ENCODE measurements around the gene REN. TPM values are rescaled to one million over a fixed set of nuclear protein-coding genes. Genes with fewer than 3 reads are reported as not detected.

Gene REN
- total RNA-seq = not detected in 2 replicates
- long read RNA-seq = 0 reads

DNA sequence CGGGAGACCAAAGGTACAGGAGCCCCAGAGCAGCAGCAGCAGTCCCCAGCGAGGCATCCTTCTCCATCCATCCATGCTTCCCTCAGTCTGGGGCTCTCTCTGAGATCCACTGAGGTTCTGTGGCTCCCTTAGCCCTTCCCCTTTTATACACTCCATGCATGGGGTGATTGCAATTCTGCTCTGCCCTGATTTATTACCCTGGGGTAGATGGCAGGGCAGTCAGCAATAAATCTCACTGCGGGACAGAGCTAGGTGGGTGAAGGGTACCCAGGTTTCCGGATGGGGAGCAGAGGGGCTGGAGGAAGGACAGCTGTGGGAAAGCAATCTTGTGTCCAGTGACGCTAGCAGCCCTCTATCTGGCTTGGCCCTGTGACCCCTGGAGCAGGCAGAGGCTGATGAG lies at the start of gene REN:
Gene REN, minus strand, starts transcription at position 119 of the 400 bp plus-strand sequence. Its CDS starts 44 bp downstream, at position 75.
- no peak within 1 kb of the TSS for H3K4me3 Mint-ChIP-seq (ENCODE audit: unreplicated experiment)
- no peak for DNase-seq (ENCODE audit: extremely low spot score, unreplicated experiment)
- no peak within 1 kb of the TSS for H3K27ac Mint-ChIP-seq (ENCODE audit: unreplicated experiment)
- TF ChIP-seq, protein P1, sequence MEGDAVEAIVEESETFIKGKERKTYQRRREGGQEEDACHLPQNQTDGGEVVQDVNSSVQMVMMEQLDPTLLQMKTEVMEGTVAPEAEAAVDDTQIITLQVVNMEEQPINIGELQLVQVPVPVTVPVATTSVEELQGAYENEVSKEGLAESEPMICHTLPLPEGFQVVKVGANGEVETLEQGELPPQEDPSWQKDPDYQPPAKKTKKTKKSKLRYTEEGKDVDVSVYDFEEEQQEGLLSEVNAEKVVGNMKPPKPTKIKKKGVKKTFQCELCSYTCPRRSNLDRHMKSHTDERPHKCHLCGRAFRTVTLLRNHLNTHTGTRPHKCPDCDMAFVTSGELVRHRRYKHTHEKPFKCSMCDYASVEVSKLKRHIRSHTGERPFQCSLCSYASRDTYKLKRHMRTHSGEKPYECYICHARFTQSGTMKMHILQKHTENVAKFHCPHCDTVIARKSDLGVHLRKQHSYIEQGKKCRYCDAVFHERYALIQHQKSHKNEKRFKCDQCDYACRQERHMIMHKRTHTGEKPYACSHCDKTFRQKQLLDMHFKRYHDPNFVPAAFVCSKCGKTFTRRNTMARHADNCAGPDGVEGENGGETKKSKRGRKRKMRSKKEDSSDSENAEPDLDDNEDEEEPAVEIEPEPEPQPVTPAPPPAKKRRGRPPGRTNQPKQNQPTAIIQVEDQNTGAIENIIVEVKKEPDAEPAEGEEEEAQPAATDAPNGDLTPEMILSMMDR (IDR thresholded peaks at IDR 0.05) = no peak
- H3K36me3 Mint-ChIP-seq (ENCODE audit: unreplicated experiment) = no peaks in the 10 kb centered on the region
- H3K4me1 Mint-ChIP-seq (ENCODE audit: unreplicated experiment) = no peaks in the 10 kb centered on the region
- H3K9me3 Mint-ChIP-seq (ENCODE audit: unreplicated experiment) = peaks cover 13% of the 10 kb centered on the region
- peaks cover 27% of the 10 kb centered on the region for H3K27me3 Mint-ChIP-seq (ENCODE audit: unreplicated experiment)

DNA sequence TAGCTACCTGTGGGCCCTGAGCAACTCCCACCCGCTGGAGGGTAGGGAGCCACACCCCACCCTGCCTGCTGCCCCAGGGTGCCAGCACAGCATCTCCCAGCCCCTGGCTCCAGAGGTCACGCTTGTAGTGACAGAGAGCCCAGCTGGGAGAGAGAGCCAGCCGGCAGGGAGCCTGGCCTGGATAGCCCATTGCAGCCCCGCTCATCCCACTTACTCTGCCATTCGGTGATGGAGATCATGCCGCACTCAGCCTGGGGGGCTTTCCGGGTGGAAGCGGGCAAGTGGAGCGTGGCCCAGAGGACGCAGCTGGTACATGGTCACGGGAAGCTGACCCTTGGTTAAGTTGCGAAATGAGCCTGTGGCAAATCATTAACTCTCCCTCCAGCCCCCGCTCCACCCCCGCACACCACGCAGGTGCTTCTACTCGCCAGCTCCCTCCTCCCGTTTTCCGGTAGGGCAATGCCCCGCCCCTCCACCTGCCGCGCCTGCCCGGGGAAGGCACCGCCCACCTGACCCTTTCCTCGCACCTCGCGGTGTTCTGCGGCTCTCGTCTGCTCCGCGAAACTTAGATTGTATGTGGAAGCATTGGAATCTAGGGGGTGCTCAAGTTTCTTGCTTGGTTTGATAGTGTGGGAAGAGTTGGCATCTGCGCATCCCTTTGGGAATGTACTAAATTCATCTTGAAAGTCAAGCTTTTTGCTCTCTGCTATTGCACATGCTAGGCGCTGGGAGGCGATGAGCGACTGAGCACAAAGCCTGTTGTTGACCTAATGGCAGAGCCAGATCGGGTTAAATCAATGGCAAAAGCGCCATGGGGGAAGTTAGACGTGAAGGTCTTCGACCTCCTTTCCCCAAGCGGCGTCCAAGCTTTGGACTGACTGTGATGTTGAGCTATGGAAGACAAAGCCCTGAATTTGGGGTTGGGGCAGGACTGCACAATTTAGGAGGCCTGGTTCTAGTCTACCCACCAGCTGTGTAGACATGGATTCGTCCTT lies 47.8 kb upstream of the REN start, which contains the start of gene GOLT1A:
Gene GOLT1A, minus strand, starts transcription at position 321 of the 995 bp plus-strand sequence. Its CDS starts 82 bp downstream, at position 239.
- peaks cover 5% of the 10 kb centered on the region for H3K4me1 Mint-ChIP-seq (ENCODE audit: unreplicated experiment)

DNA sequence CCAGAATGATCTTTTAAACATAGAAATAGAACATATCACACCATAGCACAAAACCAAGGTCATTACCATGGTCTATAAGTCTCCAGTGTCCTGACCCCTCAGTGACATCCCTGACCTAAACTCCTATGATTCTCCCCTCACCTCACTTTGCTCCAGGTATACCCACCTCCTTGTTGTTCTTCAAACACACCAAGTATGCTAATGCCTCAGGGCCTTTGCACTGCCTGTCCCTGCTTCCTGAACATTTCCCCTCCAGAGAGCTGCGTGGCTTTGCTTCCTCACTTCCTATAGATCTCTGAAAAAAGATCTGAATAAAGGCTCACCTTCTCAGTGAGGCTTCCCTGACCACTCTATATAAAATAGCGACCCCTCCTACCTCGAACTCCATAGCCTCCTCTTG lies 46.6 kb upstream of the REN start:
- no peak overlapping the region for H3K27ac Mint-ChIP-seq (ENCODE audit: unreplicated experiment)
- no peak for DNase-seq (ENCODE audit: extremely low spot score, unreplicated experiment)
- peaks cover 5% of the 10 kb centered on the region for H3K4me1 Mint-ChIP-seq (ENCODE audit: unreplicated experiment)
- no peaks in the 10 kb centered on the region for H3K36me3 Mint-ChIP-seq (ENCODE audit: unreplicated experiment)
- TF ChIP-seq, protein P1 (IDR thresholded peaks at IDR 0.05) = no peak
- peaks cover 43% of the 10 kb centered on the region for H3K27me3 Mint-ChIP-seq (ENCODE audit: unreplicated experiment)
- H3K4me3 Mint-ChIP-seq (ENCODE audit: unreplicated experiment) = no peak overlapping the region
- H3K9me3 Mint-ChIP-seq (ENCODE audit: unreplicated experiment) = no peaks in the 10 kb centered on the region

More for the DNA sequence above, 47.8 kb upstream of the REN start, which contains the start of gene GOLT1A:
- H3K36me3 Mint-ChIP-seq (ENCODE audit: unreplicated experiment) = no peaks in the 10 kb centered on the region
- no peaks in the 10 kb centered on the region for H3K9me3 Mint-ChIP-seq (ENCODE audit: unreplicated experiment)
- H3K27ac Mint-ChIP-seq (ENCODE audit: unreplicated experiment) = no peak within 1 kb of the TSS
- DNase-seq (ENCODE audit: extremely low spot score, unreplicated experiment) = no peak
- TF ChIP-seq, protein P1 (IDR thresholded peaks at IDR 0.05) = peak; percentile 74
- peaks cover 45% of the 10 kb centered on the region for H3K27me3 Mint-ChIP-seq (ENCODE audit: unreplicated experiment)
- H3K4me3 Mint-ChIP-seq (ENCODE audit: unreplicated experiment) = peak within 1 kb of the TSS; percentile 49

DNA sequence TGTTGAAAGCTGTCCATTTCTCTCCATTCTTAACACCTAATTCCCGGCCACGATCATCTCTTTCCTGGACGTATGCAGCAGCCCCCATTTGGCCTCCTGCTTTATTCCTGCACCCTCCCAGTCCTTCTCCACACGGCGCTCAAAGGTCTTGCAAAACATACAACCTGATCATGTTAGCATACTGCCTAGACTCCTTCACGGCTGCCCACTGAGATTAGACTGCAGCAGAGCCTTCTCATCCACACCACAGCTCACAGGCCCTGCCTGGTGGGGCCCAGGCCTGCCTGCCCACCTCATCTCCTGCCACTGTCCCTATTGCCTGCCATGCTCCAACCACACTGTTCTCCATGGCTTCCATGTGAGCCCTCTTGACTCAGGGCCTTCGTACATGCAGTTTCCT lies 44.9 kb upstream of the REN start:
- TF ChIP-seq, protein P1 (IDR thresholded peaks at IDR 0.05) = no peak
- no peak overlapping the region for H3K4me3 Mint-ChIP-seq (ENCODE audit: unreplicated experiment)
- no peak overlapping the region for H3K27ac Mint-ChIP-seq (ENCODE audit: unreplicated experiment)
- H3K4me1 Mint-ChIP-seq (ENCODE audit: unreplicated experiment) = peaks cover 5% of the 10 kb centered on the region
- peaks cover 53% of the 10 kb centered on the region for H3K27me3 Mint-ChIP-seq (ENCODE audit: unreplicated experiment)
- DNase-seq (ENCODE audit: extremely low spot score, unreplicated experiment) = no peak
- no peaks in the 10 kb centered on the region for H3K9me3 Mint-ChIP-seq (ENCODE audit: unreplicated experiment)
- H3K36me3 Mint-ChIP-seq (ENCODE audit: unreplicated experiment) = no peaks in the 10 kb centered on the region

DNA sequence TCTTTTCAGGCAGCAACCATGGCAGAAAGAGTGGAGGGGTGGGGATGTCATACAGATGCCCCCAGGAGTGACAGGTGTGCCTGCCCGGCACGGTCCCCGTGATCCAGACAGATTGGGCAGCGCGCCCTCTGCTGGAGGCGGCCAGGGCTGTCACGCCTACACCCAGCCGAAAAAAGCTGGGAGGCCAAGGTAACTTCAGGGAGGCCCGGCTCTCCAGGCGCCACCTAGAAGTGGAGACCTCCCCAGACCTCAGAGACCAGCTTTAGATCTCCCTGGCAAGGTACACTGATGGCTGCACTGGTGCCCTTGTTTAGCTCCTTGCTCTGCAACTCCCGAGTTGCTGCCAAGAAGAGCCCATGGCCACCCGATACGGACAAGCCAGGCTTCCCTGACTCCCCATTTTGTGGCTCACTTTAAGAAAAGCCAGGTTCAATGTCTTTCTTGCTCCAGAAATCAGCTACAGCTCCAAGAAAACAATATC lies 41.0 kb upstream of the REN start:
- no peaks in the 10 kb centered on the region for H3K9me3 Mint-ChIP-seq (ENCODE audit: unreplicated experiment)
- no peaks in the 10 kb centered on the region for H3K4me1 Mint-ChIP-seq (ENCODE audit: unreplicated experiment)
- H3K27ac Mint-ChIP-seq (ENCODE audit: unreplicated experiment) = no peak overlapping the region
- peaks cover 68% of the 10 kb centered on the region for H3K27me3 Mint-ChIP-seq (ENCODE audit: unreplicated experiment)
- DNase-seq (ENCODE audit: extremely low spot score, unreplicated experiment) = peak; percentile 90
- TF ChIP-seq, protein P1 (IDR thresholded peaks at IDR 0.05) = peak; percentile 92
- no peaks in the 10 kb centered on the region for H3K36me3 Mint-ChIP-seq (ENCODE audit: unreplicated experiment)
- no peak overlapping the region for H3K4me3 Mint-ChIP-seq (ENCODE audit: unreplicated experiment)
